Endothelial cell (in vitro differentiated cells): ENCODE measurements around the gene FYCO1. TPM values are rescaled to one million over a fixed set of nuclear protein-coding genes. Genes with fewer than 3 reads are reported as not detected.
"Not testable (repeated sequence)": the region's sequence is repeated elsewhere in the genome, so short reads cannot be mapped to it uniquely, and the experiment has no call there.

Experiments
- DNase-seq: peaks from one replicate; pipeline ENCODE4 v3.0.0; 2021; ENCODE audit warnings: low spot score
- H3K27ac Mint-ChIP-seq: one replicate; pipeline ENCODE4 v1.8.0; 2021; ENCODE audit warnings: mixed read lengths, inconsistent platforms; ENCODE audit not compliant: unreplicated experiment
- H3K27me3 Mint-ChIP-seq: one replicate; pipeline ENCODE4 v1.8.0; 2021; ENCODE audit warnings: mild to moderate bottlenecking, moderate library complexity, mixed read lengths, inconsistent platforms; ENCODE audit not compliant: unreplicated experiment
- H3K36me3 Mint-ChIP-seq: one replicate; pipeline ENCODE4 v1.8.0; 2021; ENCODE audit warnings: mild to moderate bottlenecking, low read depth, mixed read lengths, inconsistent platforms; ENCODE audit not compliant: unreplicated experiment
- H3K4me1 Mint-ChIP-seq: one replicate; pipeline ENCODE4 v1.8.0; 2021; ENCODE audit warnings: mild to moderate bottlenecking, mixed read lengths, inconsistent platforms; ENCODE audit not compliant: unreplicated experiment
- H3K4me3 Mint-ChIP-seq: one replicate; pipeline ENCODE4 v1.8.0; 2021; ENCODE audit warnings: mild to moderate bottlenecking, mixed read lengths, inconsistent platforms; ENCODE audit not compliant: unreplicated experiment
- H3K9me3 Mint-ChIP-seq: one replicate; pipeline ENCODE4 v1.8.0; 2021; ENCODE audit warnings: mixed read lengths, inconsistent platforms; ENCODE audit not compliant: unreplicated experiment
- long read RNA-seq: library from polyadenylated mRNA; unstranded; transcript quantifications from one replicate; pipeline ENCODE4 v2.0.0, GENCODE V29; 2020; ENCODE audit not compliant: unreplicated experiment
- total RNA-seq: library from RNA; stranded (reverse); fragmentation: NEBNext Ultra II Directional; extraction: Animal tissue kit (Norgen Biotek cat#: 25700); gene quantifications from one replicate; pipeline ENCODE4 v1.2.1, GENCODE V29; 2021; ENCODE audit not compliant: unreplicated experiment
- TF ChIP-seq, protein P1 (sequence below): fragments of 200-600 bp; sonication (generic); IDR thresholded peaks from one replicate; pipeline ENCODE4 v1.5.0; 2021; ENCODE audit warnings: antibody characterized with exemption; ENCODE audit not compliant: unreplicated experiment

FYCO1 gene
- total RNA-seq: 13.8 TPM
- long read RNA-seq: 0 reads

- Mint-ChIP-seq H3K9me3 (no peaks in the 10 kb centered on the region), H3K4me3 (peak within 1 kb of the TSS; percentile 93), H3K27me3 (peaks cover 5% of the 10 kb centered on the region), H3K4me1 (peaks cover 25% of the 10 kb centered on the region), H3K27ac (peak within 1 kb of the TSS; percentile 67), H3K36me3 (no peaks in the 10 kb centered on the region)
- TF ChIP-seq, protein P1, sequence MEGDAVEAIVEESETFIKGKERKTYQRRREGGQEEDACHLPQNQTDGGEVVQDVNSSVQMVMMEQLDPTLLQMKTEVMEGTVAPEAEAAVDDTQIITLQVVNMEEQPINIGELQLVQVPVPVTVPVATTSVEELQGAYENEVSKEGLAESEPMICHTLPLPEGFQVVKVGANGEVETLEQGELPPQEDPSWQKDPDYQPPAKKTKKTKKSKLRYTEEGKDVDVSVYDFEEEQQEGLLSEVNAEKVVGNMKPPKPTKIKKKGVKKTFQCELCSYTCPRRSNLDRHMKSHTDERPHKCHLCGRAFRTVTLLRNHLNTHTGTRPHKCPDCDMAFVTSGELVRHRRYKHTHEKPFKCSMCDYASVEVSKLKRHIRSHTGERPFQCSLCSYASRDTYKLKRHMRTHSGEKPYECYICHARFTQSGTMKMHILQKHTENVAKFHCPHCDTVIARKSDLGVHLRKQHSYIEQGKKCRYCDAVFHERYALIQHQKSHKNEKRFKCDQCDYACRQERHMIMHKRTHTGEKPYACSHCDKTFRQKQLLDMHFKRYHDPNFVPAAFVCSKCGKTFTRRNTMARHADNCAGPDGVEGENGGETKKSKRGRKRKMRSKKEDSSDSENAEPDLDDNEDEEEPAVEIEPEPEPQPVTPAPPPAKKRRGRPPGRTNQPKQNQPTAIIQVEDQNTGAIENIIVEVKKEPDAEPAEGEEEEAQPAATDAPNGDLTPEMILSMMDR: no peak
- peak; percentile 89 for DNase-seq
Observed at GRCh38 chr3:45995236-45996192, at the start of gene FYCO1. Gene FYCO1, minus strand, starts transcription at chr3:45995824. Its CDS starts 10,914 bp downstream, at chr3:45984910.

DNA sequence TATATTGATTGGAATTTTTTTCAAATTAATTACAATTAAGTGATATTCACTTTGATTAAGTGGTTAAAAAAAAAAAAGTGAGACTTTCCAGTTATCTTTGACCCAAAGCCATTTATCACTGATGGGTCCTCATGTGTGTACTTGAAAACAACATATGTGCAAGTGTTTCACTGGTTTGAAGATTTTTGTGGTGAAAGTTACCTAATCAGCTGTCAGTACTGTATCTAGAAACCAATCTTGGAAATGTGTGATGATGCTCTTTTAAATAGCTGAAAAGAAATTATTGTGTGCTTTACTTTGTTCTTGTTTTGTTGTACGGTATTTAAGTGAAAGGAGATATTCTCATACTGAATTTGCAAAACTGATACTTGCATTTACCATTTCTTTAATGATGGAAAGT is 43.3 kb upstream of the FYCO1 start:
- Mint-ChIP-seq H3K27me3 (no peaks in the 10 kb centered on the region), H3K36me3 (no peaks in the 10 kb centered on the region), H3K27ac (no peak overlapping the region), H3K4me1 (peaks cover 3% of the 10 kb centered on the region), H3K4me3 (no peak overlapping the region), H3K9me3 (no peaks in the 10 kb centered on the region)
- DNase-seq: no peak
- TF ChIP-seq, protein P1: no peak

GRCh38 chr3:46038071-46038470 is 42.4 kb upstream of the FYCO1 start:
- H3K9me3 Mint-ChIP-seq, H3K36me3 Mint-ChIP-seq, H3K4me3 Mint-ChIP-seq, H3K27me3 Mint-ChIP-seq, H3K27ac Mint-ChIP-seq, H3K4me1 Mint-ChIP-seq, DNase-seq: not testable (repeated sequence)

- H3K27me3 Mint-ChIP-seq: no peaks in the 10 kb centered on the region
- no peak for DNase-seq
- H3K9me3 Mint-ChIP-seq: no peaks in the 10 kb centered on the region
- H3K4me3 Mint-ChIP-seq: no peak overlapping the region
- no peaks in the 10 kb centered on the region for H3K36me3 Mint-ChIP-seq
- no peak overlapping the region for H3K27ac Mint-ChIP-seq
- H3K4me1 Mint-ChIP-seq: no peaks in the 10 kb centered on the region
- TF ChIP-seq, protein P1: no peak
Observed at GRCh38 chr3:46036191-46036590, 40.6 kb upstream of the FYCO1 start.

DNA sequence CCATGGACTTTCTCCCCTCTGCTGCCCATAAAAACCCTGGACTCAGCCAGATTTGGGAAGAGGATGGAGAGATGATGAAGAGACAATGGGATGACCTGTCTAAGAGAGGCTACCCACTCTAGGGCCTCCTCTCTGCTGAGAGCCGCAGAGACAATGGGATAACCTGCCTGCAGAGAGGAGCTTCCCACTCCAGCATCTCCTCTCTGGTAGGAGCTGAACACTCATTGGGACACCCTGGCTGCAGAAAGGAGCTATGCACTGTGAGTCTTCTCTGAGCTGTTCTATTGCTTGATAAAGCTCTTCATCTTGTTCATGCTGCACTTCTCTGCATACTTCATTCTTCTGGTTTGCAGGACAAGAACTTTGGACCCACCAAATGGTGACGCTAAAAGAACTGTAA is 36.1 kb upstream of the FYCO1 start:
- Mint-ChIP-seq H3K27ac (no peak overlapping the region), H3K9me3 (peaks cover 10% of the 10 kb centered on the region), H3K4me1 (no peaks in the 10 kb centered on the region), H3K36me3 (peaks cover 4% of the 10 kb centered on the region), H3K27me3 (peaks cover 7% of the 10 kb centered on the region), H3K4me3 (no peak overlapping the region)
- TF ChIP-seq, protein P1: no peak
- DNase-seq: no peak
